Endodermal cell (in vitro differentiated cells): ENCODE results near the gene PHLDA1. TPM values are rescaled to one million over a fixed set of nuclear protein-coding genes. Genes with fewer than 3 reads are reported as not detected.

Source experiments
- DNase-seq: peaks from one replicate; pipeline ENCODE4 v3.0.0-alpha.2; 2017
- H3K27ac ChIP-seq: 2 replicates; pipeline ENCODE4 v1.5.1; 2013; ENCODE audit warnings: mild to moderate bottlenecking, low read depth, low read length, moderate library complexity
- H3K27me3 ChIP-seq: 2 replicates; pipeline ENCODE4 v1.6.1; 2013; ENCODE audit warnings: mild to moderate bottlenecking, low read length, moderate library complexity; ENCODE audit not compliant: insufficient read depth, control insufficient read depth, poor library complexity, severe bottlenecking
- H3K36me3 ChIP-seq: 2 replicates; pipeline ENCODE4 v1.7.0; 2013; ENCODE audit warnings: mild to moderate bottlenecking, low read length, moderate library complexity; ENCODE audit not compliant: control insufficient read depth, insufficient read depth
- H3K4me1 ChIP-seq: one replicate; pipeline ENCODE4 v1.7.0; 2013; ENCODE audit warnings: low read length; ENCODE audit not compliant: control insufficient read depth, insufficient read depth
- H3K4me3 ChIP-seq: 2 replicates; pipeline ENCODE4 v1.5.1; 2013; ENCODE audit warnings: mild to moderate bottlenecking, low read length, moderate library complexity
- H3K9ac ChIP-seq: 2 replicates; pipeline ENCODE4 v1.6.1; 2013; ENCODE audit warnings: mild to moderate bottlenecking, low read length, moderate library complexity; ENCODE audit not compliant: poor library complexity, severe bottlenecking; ENCODE audit errors: extremely low read depth
- H3K9me3 ChIP-seq: 2 replicates; pipeline ENCODE4 v1.6.1; 2013; ENCODE audit warnings: mild to moderate bottlenecking, low read length, moderate library complexity; ENCODE audit not compliant: control insufficient read depth
- H3K27ac Mint-ChIP-seq: 2 replicates; pipeline ENCODE4 v1.8.0; 2020; ENCODE audit warnings: mixed read lengths
- H3K27me3 Mint-ChIP-seq: 2 replicates; pipeline ENCODE4 v1.8.0; 2021; ENCODE audit warnings: mild to moderate bottlenecking, mixed read lengths; ENCODE audit not compliant: insufficient read depth
- H3K36me3 Mint-ChIP-seq: 2 replicates; pipeline ENCODE4 v1.8.0; 2020; ENCODE audit warnings: low read depth, mixed read lengths
- H3K4me1 Mint-ChIP-seq: 2 replicates; pipeline ENCODE4 v1.8.0; 2020; ENCODE audit warnings: mixed read lengths
- H3K4me3 Mint-ChIP-seq: 2 replicates; pipeline ENCODE4 v1.8.0; 2020; ENCODE audit warnings: mild to moderate bottlenecking, moderate library complexity, mixed read lengths
- H3K9me3 Mint-ChIP-seq: 2 replicates; pipeline ENCODE4 v1.8.0; 2020; ENCODE audit warnings: mild to moderate bottlenecking, mixed read lengths
- WGBS, 2 experiments: methylation state at CpG; one replicate each; pipeline versions ENCODE4 v1.1.5 to v1.1.7; 2013; ENCODE audit warnings: missing lambda C conversion rate in 2 of 2, mixed read lengths in 1 of 2; ENCODE audit not compliant: insufficient coverage in 1 of 2, insufficient read length in 1 of 2; 5-methylcytosine and 5-hydroxymethylcytosine counted together
- total RNA-seq, 2 donors: library from RNA; stranded (reverse); fragmentation: NEBNext Ultra II Directional in 1 of 2; extraction: Animal tissue kit (Norgen Biotek cat#: 25700) in 1 of 2; gene quantifications; 2 replicates in 1 of 2; 3 replicates in 1 of 2; pipeline ENCODE4 v1.2.1, GENCODE V29; 2021
- TF ChIP-seq, protein P1 (sequence below): fragments of 200-600 bp; sonication (generic); conservative IDR thresholded peaks from 2 replicates; pipeline ENCODE4 v1.5.0; 2021; ENCODE audit warnings: antibody characterized with exemption, mild to moderate bottlenecking

The PHLDA1 gene
- total RNA-seq, 2 donors from 2014 or later: 3.7 to 16.2 TPM

DNA sequence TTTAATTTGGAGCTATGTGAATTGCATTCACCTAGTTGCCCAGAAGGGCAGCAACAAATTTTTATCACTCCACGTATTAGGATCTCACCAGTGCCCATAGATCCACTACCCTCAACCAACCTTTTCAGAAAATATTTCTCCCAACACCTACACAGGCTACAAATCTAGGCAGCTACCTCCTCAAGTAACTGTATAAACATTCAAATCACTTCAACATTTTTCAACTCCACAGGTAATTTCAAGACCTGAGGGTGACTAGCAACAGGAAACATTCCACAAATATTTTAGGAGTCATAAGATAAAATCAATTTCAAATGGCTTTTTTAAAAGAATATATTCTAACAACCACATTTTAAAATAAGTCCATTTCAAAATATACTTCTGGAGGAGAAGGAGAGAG, 12.9 kb downstream of the PHLDA1 start:
- H3K4me3 ChIP-seq: peak overlapping the region; percentile 14
- H3K36me3 ChIP-seq: no peaks in the 10 kb centered on the region
- peaks cover 5% of the 10 kb centered on the region for H3K27me3 ChIP-seq
- no peak overlapping the region for H3K27ac ChIP-seq
- Mint-ChIP-seq H3K4me3 (no peak overlapping the region), H3K36me3 (no peaks in the 10 kb centered on the region), H3K27me3 (peaks cover 4% of the 10 kb centered on the region), H3K9me3 (no peaks in the 10 kb centered on the region), H3K27ac (peak overlapping the region; percentile 6), H3K4me1 (peaks cover 42% of the 10 kb centered on the region)
- TF ChIP-seq, protein P1, sequence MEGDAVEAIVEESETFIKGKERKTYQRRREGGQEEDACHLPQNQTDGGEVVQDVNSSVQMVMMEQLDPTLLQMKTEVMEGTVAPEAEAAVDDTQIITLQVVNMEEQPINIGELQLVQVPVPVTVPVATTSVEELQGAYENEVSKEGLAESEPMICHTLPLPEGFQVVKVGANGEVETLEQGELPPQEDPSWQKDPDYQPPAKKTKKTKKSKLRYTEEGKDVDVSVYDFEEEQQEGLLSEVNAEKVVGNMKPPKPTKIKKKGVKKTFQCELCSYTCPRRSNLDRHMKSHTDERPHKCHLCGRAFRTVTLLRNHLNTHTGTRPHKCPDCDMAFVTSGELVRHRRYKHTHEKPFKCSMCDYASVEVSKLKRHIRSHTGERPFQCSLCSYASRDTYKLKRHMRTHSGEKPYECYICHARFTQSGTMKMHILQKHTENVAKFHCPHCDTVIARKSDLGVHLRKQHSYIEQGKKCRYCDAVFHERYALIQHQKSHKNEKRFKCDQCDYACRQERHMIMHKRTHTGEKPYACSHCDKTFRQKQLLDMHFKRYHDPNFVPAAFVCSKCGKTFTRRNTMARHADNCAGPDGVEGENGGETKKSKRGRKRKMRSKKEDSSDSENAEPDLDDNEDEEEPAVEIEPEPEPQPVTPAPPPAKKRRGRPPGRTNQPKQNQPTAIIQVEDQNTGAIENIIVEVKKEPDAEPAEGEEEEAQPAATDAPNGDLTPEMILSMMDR: no peak
- H3K9me3 ChIP-seq: no peaks in the 10 kb centered on the region
- DNase-seq: no peak
- H3K4me1 ChIP-seq: peaks cover 12% of the 10 kb centered on the region
- WGBS, 2 experiments: 56 to 78% methylated on average over 1 of the region's 1 CpG
- no peak overlapping the region for H3K9ac ChIP-seq

DNA sequence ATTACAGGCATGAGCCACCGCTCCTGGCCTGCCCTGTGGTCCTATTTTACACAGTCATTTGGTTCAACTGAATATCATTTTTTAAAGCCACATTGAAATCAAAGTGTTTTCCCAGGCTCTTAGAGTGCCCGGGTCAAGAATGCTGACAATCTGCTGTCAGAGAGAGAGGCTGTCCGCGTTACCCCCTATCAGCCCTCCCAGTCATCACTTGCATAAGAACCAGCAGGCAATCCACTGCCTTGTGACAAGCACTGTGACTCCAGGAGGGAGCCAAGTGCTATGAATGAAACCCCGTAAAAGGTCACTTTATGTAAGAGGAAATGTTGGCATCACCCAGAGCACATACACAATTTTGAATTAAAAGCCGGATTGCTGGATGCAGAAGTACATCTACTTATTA, 13.5 kb downstream of the PHLDA1 start:
- peak overlapping the region; percentile 14 for H3K4me3 ChIP-seq
- H3K9me3 ChIP-seq: no peaks in the 10 kb centered on the region
- peaks cover 12% of the 10 kb centered on the region for H3K4me1 ChIP-seq
- no peak overlapping the region for H3K4me3 Mint-ChIP-seq
- no peak overlapping the region for H3K27ac ChIP-seq
- TF ChIP-seq, protein P1: no peak
- H3K27me3 Mint-ChIP-seq: peaks cover 4% of the 10 kb centered on the region
- no peak overlapping the region for H3K9ac ChIP-seq
- peak overlapping the region; percentile 6 for H3K27ac Mint-ChIP-seq
- DNase-seq: peak; percentile 93
- peaks cover 5% of the 10 kb centered on the region for H3K27me3 ChIP-seq
- H3K4me1 Mint-ChIP-seq: peaks cover 42% of the 10 kb centered on the region
- H3K36me3 Mint-ChIP-seq: no peaks in the 10 kb centered on the region
- no peaks in the 10 kb centered on the region for H3K36me3 ChIP-seq
- H3K9me3 Mint-ChIP-seq: no peaks in the 10 kb centered on the region
- 22 to 23% methylated on average over 2 to 6 of the region's 6 CpGs for WGBS, 2 experiments

- H3K4me1 Mint-ChIP-seq: peaks cover 47% of the 10 kb centered on the region
- H3K4me1 ChIP-seq: peaks cover 16% of the 10 kb centered on the region
Observed at GRCh38 chr12:76014007-76014406, 17.6 kb downstream of the PHLDA1 start.

More at GRCh38 chr12:76014007-76014406, 17.6 kb downstream of the PHLDA1 start:
- Mint-ChIP-seq H3K27ac (no peak overlapping the region), H3K4me3 (no peak overlapping the region), H3K27me3 (peaks cover 6% of the 10 kb centered on the region), H3K36me3 (no peaks in the 10 kb centered on the region), H3K9me3 (no peaks in the 10 kb centered on the region)
- DNase-seq: peak; percentile 63
- no peaks in the 10 kb centered on the region for H3K9me3 ChIP-seq
- H3K4me3 ChIP-seq: no peak overlapping the region
- TF ChIP-seq, protein P1: no peak
- H3K27me3 ChIP-seq: peaks cover 5% of the 10 kb centered on the region
- H3K27ac ChIP-seq: no peak overlapping the region
- no peaks in the 10 kb centered on the region for H3K36me3 ChIP-seq
- WGBS, 2 experiments: 84 to 89% methylated on average over 2 to 7 of the region's 8 CpGs
- H3K9ac ChIP-seq: no peak overlapping the region
